Measurements from ENCODE around the gene MALSU1.

The MALSU1 gene

DNA sequence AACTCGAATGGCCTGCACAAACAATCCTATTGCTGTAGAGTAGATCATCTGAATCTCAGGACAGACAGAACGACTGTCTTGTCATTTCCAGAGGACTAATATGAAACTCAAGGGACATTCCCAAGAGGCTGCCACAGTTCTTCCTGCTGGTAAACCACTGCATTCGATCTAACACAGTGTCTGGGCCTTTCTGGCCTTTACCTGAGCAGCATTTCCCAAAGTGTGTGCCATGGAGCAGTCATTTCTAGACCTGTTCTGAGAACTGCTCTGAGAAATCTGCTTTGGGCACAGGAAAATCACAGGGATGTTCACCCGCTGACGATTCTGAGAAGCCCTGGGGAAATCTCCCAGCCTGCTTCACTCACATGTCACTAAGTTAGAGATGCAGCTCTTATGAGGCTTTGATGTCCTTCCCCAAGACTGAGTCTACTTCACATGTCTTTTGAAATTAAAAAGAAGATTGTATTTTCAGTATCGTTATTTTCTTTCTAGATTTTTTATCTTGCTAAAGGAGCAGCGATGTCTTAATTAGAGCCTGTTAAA, 34.2 kb upstream of the MALSU1 start:
- DNase-seq (ENCODE audit: low read depth), result no peak
- no peak for TF ChIP-seq CTCF (IDR thresholded peaks at IDR 0.05; ENCODE audit: insufficient read depth, low read depth, low read length, missing control alignments)
- H3K4me3 ChIP-seq (ENCODE audit: low read length), result no peak overlapping the region

DNA sequence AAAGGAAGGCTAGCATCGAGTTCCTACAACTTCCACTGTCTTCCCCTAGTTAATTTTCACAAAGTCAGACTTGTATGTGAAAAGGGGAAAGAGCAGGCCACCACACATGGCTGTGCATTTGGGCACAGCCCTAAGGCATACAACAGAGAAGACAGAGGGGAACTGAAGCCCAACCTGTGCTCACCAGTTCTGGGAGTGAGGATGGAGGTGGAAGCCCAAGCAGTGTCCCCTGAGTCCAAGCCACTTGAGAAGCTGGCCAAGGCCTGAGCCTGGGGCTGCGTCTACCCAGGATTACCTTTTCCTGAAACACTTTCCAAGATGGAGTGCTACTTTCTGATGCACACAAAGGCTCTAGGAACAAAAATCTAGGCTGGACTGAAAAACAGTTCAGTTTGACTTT, 32.2 kb upstream of the MALSU1 start:
- no peak for TF ChIP-seq CTCF (IDR thresholded peaks at IDR 0.05; ENCODE audit: insufficient read depth, low read depth, low read length, missing control alignments)
- no peak for DNase-seq (ENCODE audit: low read depth)
- no peak overlapping the region for H3K4me3 ChIP-seq (ENCODE audit: low read length)

- no peak for DNase-seq (ENCODE audit: low read depth)
- no peak for TF ChIP-seq CTCF (IDR thresholded peaks at IDR 0.05; ENCODE audit: insufficient read depth, low read depth, low read length, missing control alignments)
- no peak overlapping the region for H3K4me3 ChIP-seq (ENCODE audit: low read length)
Observed at GRCh38 chr7:23267357-23267756, 31.8 kb upstream of the MALSU1 start.

DNA sequence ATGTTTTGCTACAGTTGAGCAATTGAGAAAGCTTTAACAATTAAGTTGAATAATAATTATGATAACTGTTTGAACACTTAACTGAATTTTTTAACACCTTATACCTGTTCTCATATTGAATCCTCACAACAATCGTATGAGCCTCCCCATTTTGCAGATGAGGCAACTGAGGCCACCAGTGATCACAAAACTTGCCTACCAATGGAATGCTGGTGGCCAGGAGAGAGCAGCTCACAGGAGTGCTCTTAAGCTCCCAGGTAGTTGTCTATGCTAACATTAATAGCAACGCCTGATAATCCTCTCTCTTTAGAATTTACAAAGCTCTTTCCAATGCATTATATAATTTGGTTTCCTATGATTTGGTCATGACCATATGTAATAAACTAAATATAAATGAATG, 31.0 kb upstream of the MALSU1 start:
- TF ChIP-seq CTCF (IDR thresholded peaks at IDR 0.05; ENCODE audit: insufficient read depth, low read depth, low read length, missing control alignments), result no peak
- no peak for DNase-seq (ENCODE audit: low read depth)

GRCh38 chr7:23268746-23269145, 30.4 kb upstream of the MALSU1 start:
- no peak overlapping the region for H3K4me3 ChIP-seq (ENCODE audit: low read length)
- peak; percentile 59 for DNase-seq (ENCODE audit: low read depth)
- TF ChIP-seq CTCF (IDR thresholded peaks at IDR 0.05; ENCODE audit: insufficient read depth, low read depth, low read length, missing control alignments), result no peak

More for the DNA sequence above, 31.0 kb upstream of the MALSU1 start:
- H3K4me3 ChIP-seq (ENCODE audit: low read length), result no peak overlapping the region

DNA sequence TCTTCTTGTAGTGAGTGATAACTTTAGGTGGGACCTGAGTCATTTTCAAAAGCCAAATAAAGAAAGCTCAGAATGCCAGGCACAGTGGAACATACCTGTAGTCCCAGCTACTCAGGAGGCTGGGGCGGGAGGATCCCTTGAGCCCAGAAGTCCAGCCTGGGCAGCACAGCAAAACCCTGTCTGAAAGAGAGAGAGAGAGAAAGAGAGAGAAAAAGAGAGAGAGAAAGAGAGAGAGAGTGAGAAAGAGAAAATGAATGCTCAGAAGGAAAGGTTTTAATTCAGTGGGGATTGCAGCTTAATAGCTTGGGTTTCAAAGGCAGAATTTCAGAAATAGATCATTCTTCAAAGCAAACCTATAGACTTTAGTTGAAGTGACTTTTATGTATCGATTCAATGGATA, 26.9 kb upstream of the MALSU1 start:
- H3K4me3 ChIP-seq (ENCODE audit: low read length), result no peak overlapping the region
- TF ChIP-seq CTCF (IDR thresholded peaks at IDR 0.05; ENCODE audit: insufficient read depth, low read depth, low read length, missing control alignments), result no peak
- DNase-seq (ENCODE audit: low read depth), result no peak

DNA sequence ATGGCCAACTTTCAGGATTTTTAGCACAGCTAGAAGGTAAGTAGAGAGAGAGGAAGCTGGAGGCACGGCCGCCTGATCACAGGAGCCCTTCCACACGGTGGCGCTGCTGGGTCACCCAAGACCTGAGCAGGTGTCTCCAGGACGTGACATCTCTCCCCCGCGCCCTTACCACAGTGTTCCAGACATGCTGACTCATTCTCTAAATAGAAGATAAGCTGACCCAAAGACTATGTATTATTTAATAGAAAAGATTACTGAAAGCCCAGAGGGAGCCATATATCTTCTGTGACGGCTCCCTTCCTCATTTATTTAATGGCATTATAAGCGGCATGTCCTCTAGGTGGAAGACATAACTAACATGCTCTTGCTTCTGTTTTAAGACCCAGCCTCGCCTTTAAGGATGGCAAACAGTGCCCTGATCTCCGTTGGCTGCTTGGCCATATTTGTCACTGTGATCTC, 26.0 kb upstream of the MALSU1 start:
- TF ChIP-seq CTCF (IDR thresholded peaks at IDR 0.05; ENCODE audit: insufficient read depth, low read depth, low read length, missing control alignments), result peak; percentile 90
- H3K4me3 ChIP-seq (ENCODE audit: low read length), result no peak overlapping the region
- peak; percentile 96 for DNase-seq (ENCODE audit: low read depth)
